Measurements from ENCODE around the gene BTBD9.

Gene BTBD9

DNA sequence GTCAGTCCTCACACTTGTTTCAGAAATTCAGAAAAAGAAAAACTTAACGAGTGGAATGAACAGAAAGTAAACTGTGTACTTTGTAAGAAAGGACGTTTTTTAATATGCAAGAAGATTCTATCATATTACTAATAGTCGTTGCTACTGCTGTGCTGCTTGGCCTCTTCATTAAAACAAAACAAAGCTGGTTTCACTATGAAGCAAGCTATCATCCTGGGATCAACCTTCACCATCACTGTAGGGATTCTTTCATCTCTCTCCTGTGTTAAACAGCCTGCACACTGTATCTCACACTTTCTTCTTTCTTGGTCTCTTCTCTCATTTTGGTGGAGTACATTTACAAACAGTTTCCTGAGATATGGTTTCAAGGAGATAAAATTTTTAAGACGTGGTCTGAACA, 284.2 kb downstream of the BTBD9 start (continued):
- TF ChIP-seq POU6F1 (CRISPR knock-in tag; IDR thresholded peaks at IDR 0.05; ENCODE audit: borderline replicate concordance, low read depth), result no peak
- TF ChIP-seq BACH2 (CRISPR knock-in tag; IDR thresholded peaks at IDR 0.05; ENCODE audit: borderline replicate concordance), result no peak
- TF ChIP-seq TCF4 (CRISPR knock-in tag; IDR thresholded peaks at IDR 0.05; ENCODE audit: borderline replicate concordance), result no peak

DNA sequence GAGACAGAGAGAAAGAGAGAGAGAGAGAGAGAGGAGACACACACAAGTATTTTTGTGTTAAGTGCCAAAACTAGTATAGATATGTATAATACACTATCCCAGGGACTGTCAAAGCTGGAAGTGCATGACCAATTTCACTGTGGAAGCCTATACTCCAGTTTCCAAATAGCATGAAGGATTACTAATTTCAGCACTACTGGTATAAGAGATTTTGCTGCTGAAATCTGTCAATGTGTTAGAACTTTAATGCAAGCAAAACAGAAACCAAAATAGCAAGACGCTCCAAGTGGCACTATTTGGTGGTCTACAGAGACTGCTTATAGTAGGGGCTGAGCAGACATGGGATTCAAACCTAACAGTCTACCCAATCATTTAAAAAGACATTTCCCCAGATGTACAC, 284.8 kb downstream of the BTBD9 start:
- no peak for ATAC-seq
- no peak for TF ChIP-seq BACH2 (CRISPR knock-in tag; IDR thresholded peaks at IDR 0.05; ENCODE audit: borderline replicate concordance)
- TF ChIP-seq ZNF70 (CRISPR knock-in tag; IDR thresholded peaks at IDR 0.05), result no peak
- TF ChIP-seq, protein P1, sequence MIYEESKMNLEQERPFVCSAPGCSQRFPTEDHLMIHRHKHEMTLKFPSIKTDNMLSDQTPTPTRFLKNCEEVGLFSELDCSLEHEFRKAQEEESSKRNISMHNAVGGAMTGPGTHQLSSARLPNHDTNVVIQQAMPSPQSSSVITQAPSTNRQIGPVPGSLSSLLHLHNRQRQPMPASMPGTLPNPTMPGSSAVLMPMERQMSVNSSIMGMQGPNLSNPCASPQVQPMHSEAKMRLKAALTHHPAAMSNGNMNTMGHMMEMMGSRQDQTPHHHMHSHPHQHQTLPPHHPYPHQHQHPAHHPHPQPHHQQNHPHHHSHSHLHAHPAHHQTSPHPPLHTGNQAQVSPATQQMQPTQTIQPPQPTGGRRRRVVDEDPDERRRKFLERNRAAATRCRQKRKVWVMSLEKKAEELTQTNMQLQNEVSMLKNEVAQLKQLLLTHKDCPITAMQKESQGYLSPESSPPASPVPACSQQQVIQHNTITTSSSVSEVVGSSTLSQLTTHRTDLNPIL (CRISPR knock-in tag; IDR thresholded peaks at IDR 0.05; ENCODE audit: low read depth), result no peak
- no peak for TF ChIP-seq ZNF8 (CRISPR knock-in tag; IDR thresholded peaks at IDR 0.05)

DNA sequence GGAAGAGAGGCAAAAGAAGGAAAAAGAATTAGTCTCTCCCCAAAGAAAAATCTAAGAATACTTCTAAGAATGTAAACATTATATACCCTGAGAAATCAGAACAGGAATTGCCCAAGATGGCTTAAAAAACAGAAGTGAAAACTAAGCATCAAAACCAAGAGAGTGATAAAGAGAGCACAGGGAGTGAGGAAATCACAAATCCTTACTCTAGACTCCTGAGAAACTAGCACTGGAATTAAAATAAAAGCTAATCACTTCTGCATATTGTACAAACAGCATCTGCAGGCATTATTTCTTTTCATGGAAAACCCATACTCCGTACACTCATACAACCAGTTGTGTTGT, 285.7 kb downstream of the BTBD9 start:
- no peak for ATAC-seq
- no peak for TF ChIP-seq CSRNP3 (CRISPR knock-in tag; IDR thresholded peaks at IDR 0.05)
- no peak for TF ChIP-seq ZNF8 (CRISPR knock-in tag; IDR thresholded peaks at IDR 0.05)
- TF ChIP-seq BACH2 (CRISPR knock-in tag; IDR thresholded peaks at IDR 0.05; ENCODE audit: borderline replicate concordance), result no peak
- no peak for TF ChIP-seq GLIS3 (CRISPR knock-in tag; IDR thresholded peaks at IDR 0.05)
- no peak for TF ChIP-seq TOX (CRISPR knock-in tag; IDR thresholded peaks at IDR 0.05; ENCODE audit: borderline replicate concordance)
- TF ChIP-seq ZNF565 (CRISPR knock-in tag; conservative IDR thresholded peaks at IDR 0.05; ENCODE audit: low read depth), result no peak
- no peak for TF ChIP-seq TCF4 (CRISPR knock-in tag; IDR thresholded peaks at IDR 0.05; ENCODE audit: borderline replicate concordance)
- no peak for TF ChIP-seq POU6F1 (CRISPR knock-in tag; IDR thresholded peaks at IDR 0.05; ENCODE audit: borderline replicate concordance, low read depth)
- TF ChIP-seq SNAI2 (CRISPR knock-in tag; IDR thresholded peaks at IDR 0.05), result no peak
- TF ChIP-seq ZFP30 (CRISPR knock-in tag; IDR thresholded peaks at IDR 0.05), result no peak
- no peak for TF ChIP-seq ISL1 (CRISPR knock-in tag; IDR thresholded peaks at IDR 0.05)
- no peak for TF ChIP-seq TSHZ2 (CRISPR knock-in tag; IDR thresholded peaks at IDR 0.05)
- TF ChIP-seq ARNTL (CRISPR knock-in tag; IDR thresholded peaks at IDR 0.05; ENCODE audit: borderline replicate concordance, low read depth), result no peak
- TF ChIP-seq ZC3H10 (CRISPR knock-in tag; IDR thresholded peaks at IDR 0.05), result no peak
- TF ChIP-seq, protein P1 (CRISPR knock-in tag; IDR thresholded peaks at IDR 0.05; ENCODE audit: low read depth), result no peak
- no peak for TF ChIP-seq ZNF70 (CRISPR knock-in tag; IDR thresholded peaks at IDR 0.05)
- no peak for TF ChIP-seq CSDC2 (CRISPR knock-in tag; IDR thresholded peaks at IDR 0.05)
- TF ChIP-seq PPARA (CRISPR knock-in tag; IDR thresholded peaks at IDR 0.05; ENCODE audit: borderline replicate concordance), result no peak
